Stomach smooth muscle (tissue), 2 donors: Measurements from ENCODE around the gene DNAJB8.

Source experiments
- H3K27ac ChIP-seq: one replicate; pipeline ENCODE4 v1.7.0; 2013; ENCODE audit warnings: mild to moderate bottlenecking, low read length, inconsistent platforms
- H3K27me3 ChIP-seq, 2 donors: one replicate each; pipeline ENCODE4 v1.7.0; 2013; ENCODE audit warnings: low read length in 2 of 2; ENCODE audit not compliant: insufficient read depth in 2 of 2, control insufficient read depth in 1 of 2
- H3K36me3 ChIP-seq, 2 donors: one replicate each; pipeline ENCODE4 v1.7.0; 2013; ENCODE audit warnings: low read length in 2 of 2; ENCODE audit not compliant: control insufficient read depth in 2 of 2, insufficient read depth in 2 of 2
- H3K4me1 ChIP-seq: one replicate; pipeline ENCODE4 v1.7.0; 2013; ENCODE audit warnings: low read length; ENCODE audit not compliant: control insufficient read depth, insufficient read depth
- H3K4me3 ChIP-seq, 2 donors: one replicate each; pipeline ENCODE4 v1.7.0; 2013; ENCODE audit warnings: low read length in 2 of 2
- H3K9ac ChIP-seq, 2 donors: one replicate each; pipeline ENCODE4 v1.7.0; 2013; ENCODE audit warnings: low read length in 2 of 2, mild to moderate bottlenecking in 1 of 2
- H3K9me3 ChIP-seq, 2 donors: one replicate each; pipeline ENCODE4 v1.7.0; 2013; ENCODE audit warnings: low read length in 2 of 2; ENCODE audit not compliant: control insufficient read depth in 2 of 2
- donor health status: healthy.
- donor health status: Pancreatic carcinoma.

Gene DNAJB8

DNA sequence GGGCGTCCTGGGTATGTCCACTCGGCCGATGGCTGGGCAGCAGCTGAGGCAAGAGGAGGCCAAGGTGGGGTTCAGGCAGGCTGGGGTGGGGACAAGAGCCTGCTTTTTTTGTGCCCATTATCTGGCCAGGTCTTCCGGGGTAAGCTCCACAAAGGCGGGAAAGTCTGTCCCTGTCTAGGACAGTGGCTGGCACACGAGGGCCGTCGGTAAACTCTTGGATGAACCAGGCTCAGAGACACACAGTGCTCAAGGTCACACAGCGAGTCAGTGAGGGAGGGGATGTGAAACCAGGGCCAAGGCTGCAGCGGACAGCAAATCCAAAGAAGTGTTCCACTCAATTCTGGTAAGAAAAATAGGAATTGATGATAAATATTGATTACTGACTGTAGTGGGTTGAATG lies 2.9 kb downstream of the DNAJB8 start:
- H3K4me3 ChIP-seq = no peak overlapping the region

DNA sequence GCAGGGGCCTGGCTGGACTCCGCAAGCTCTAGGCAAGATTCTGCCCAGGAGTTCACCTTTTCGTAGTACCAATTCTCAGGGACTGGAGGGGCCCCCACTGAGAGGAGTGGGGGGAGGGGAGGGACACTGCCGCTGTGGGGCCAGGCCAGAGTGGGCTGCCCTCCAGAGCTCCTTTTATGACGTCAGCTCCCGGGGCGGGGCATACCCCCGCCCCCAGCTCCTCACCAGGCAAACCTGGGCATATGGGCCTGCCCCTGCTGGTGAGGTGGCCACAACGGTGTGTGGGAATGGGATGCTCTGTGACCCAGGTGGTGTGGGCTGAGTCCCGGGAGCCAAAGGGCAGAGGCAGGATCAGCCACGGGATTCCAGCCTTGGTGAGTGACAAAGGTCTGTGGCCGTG lies 3.3 kb downstream of the DNAJB8 start:
- Histone ChIP-seq H3K27ac (no peak overlapping the region), H3K4me1 (no peaks in the 10 kb centered on the region), H3K4me3 (no peak overlapping the region), H3K27me3 (peaks cover 9 to 13% of the 10 kb centered on the region in 2 donors), H3K9ac (no peak overlapping the region), H3K36me3 (no peaks in the 10 kb centered on the region), H3K9me3 (no peaks in the 10 kb centered on the region)

More for the DNA sequence above, 2.9 kb downstream of the DNAJB8 start:
- Histone ChIP-seq H3K36me3 (no peaks in the 10 kb centered on the region), H3K27ac (no peak overlapping the region), H3K9me3 (no peaks in the 10 kb centered on the region), H3K27me3 (peaks cover 9 to 13% of the 10 kb centered on the region in 2 donors), H3K9ac (no peak overlapping the region), H3K4me1 (no peaks in the 10 kb centered on the region)

DNA sequence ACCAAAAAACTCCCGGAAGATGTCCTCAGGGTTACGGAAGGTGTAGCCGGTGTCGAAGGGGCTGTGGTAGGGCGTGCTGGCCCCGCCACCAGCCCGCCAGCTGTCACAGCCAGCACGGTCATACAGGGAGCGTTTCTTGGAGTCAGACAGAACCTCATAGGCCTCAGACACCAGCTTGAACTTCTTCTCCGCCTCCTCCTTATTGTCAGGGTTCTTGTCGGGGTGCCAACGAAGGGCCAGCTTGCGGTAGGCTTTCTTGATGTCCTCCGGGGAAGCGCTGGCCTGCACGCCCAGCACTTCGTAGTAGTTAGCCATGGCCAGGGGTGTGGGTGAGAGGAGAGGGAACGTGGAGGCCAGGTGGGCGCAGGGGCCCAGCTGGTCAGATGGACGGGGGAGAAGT lies 3.8 kb downstream of the DNAJB8 start:
- Histone ChIP-seq H3K4me1 (no peaks in the 10 kb centered on the region), H3K27ac (no peak overlapping the region), H3K27me3 (peaks cover 9 to 13% of the 10 kb centered on the region in 2 donors), H3K9ac (no peak overlapping the region), H3K36me3 (no peaks in the 10 kb centered on the region), H3K9me3 (no peaks in the 10 kb centered on the region), H3K4me3 (no peak overlapping the region)

DNA sequence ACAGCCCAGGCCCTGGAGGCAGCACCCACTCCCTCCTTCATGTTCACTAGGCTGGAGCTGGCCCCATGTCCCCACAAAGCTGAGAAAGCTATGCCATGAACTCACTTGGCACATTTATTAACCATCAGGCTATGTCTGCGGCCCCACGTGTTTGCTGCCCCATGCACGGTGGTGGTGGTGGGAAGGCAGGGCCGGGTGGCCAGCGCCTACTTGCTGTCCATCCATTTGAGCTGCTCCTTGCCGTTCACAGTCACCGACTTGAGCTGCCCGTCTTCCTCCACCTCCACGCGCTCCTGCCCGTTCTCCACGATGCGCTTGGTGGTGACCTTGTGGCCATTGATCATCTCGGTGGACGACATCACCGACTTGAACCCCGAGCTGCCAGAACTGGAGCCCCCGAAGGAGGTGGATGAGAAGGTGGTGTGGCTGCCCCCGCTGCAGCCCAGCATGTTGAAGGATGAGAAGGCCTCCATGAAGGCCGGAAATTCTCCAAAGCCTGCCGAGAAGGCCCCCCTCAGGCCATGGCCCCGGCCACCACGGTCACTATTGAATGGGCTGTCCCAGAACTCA lies 4.3 kb downstream of the DNAJB8 start:
- Histone ChIP-seq H3K9me3 (no peaks in the 10 kb centered on the region), H3K27me3 (peaks cover 9 to 12% of the 10 kb centered on the region in 2 donors), H3K4me1 (no peaks in the 10 kb centered on the region), H3K36me3 (no peaks in the 10 kb centered on the region), H3K27ac (no peak overlapping the region), H3K9ac (no peak overlapping the region), H3K4me3 (no peak overlapping the region)

DNA sequence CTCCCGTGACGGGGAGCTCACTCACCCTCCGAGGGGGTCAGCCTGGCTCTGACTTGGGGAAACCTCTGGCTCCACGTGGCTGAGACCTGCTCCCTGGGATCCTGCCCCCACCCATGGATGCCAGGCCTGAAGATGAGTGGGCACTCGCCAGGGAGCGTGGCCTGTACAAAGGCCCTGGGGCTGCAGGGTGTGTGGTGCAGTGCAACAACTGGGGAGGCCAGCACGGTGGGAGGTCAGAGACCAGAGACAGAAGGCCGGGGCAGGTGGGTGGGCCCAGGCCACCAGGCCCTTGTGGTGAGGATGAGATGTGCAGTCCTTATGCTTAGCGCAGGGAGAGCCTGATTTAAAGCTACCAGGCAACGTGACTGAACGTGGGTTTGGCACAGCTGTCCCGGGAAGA lies 5.0 kb downstream of the DNAJB8 start:
- H3K27ac ChIP-seq = no peak overlapping the region
- H3K27me3 ChIP-seq = peaks cover 8 to 9% of the 10 kb centered on the region in 2 donors
- no peaks in the 10 kb centered on the region for H3K9me3 ChIP-seq
- no peak overlapping the region for H3K9ac ChIP-seq
- no peaks in the 10 kb centered on the region for H3K4me1 ChIP-seq
- H3K36me3 ChIP-seq = no peaks in the 10 kb centered on the region
- H3K4me3 ChIP-seq = no peak overlapping the region

DNA sequence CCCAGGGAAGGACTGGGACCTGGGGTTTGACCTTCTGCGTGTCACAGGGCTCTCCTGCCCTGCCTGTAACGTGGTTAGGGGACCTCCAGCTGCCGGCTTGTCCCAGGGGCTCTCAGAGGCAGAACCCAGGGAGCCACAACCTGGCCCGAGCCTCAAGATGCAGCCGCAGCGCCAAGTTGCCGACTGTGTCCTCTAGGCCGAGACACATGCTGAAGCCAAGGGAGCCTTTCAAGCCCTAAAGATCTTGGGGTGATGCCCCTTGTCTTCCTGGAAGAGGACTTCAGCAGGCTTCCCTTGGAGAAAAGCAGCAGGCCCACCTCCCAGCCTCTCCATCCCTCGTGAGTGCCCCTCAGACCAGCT lies 7.2 kb downstream of the DNAJB8 start:
- Histone ChIP-seq H3K4me1 (no peaks in the 10 kb centered on the region), H3K9ac (no peak overlapping the region), H3K36me3 (no peaks in the 10 kb centered on the region), H3K9me3 (no peaks in the 10 kb centered on the region), H3K4me3 (no peak overlapping the region), H3K27ac (no peak overlapping the region), H3K27me3 (peaks cover 16 to 18% of the 10 kb centered on the region in 2 donors)

DNA sequence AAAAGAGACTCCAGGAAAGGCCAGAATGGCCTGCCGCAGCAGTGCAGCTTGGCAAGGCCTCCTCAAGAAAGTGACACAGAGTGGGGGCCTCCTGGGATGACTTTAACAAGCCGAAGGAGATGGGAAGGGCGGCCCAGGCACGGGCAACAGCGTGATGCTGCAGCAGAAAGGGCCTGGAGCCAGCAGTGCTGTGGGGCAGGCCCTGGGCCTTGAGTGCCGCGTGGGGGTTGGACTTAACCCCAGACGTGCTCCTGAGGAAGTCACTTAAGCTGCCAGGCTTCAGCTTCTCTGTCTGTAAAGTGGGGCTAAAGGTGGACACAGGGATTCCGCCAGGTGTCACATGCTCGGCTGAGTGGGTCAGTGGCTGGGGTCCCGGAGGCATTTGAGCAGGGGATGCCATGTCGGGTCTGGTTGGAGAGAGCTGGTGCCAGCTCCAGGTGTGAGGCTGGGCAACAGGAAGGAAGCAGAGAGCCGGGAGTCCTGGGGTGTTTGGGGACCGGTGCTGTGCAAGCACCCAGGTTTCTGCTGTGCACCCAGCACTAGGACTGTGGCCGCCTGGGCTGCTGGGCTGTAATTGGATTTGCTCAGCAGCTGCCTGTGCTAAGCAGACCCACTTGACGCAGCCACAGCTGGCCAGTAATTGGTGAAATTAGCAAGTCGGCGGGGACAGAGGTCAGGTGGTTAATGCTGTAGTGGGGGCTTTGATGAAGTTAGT lies 7.8 kb downstream of the DNAJB8 start:
- Histone ChIP-seq H3K36me3 (no peaks in the 10 kb centered on the region), H3K27ac (no peak overlapping the region), H3K9me3 (no peaks in the 10 kb centered on the region), H3K4me1 (no peaks in the 10 kb centered on the region), H3K9ac (no peak overlapping the region), H3K27me3 (peaks cover 16 to 18% of the 10 kb centered on the region in 2 donors), H3K4me3 (no peak overlapping the region)

DNA sequence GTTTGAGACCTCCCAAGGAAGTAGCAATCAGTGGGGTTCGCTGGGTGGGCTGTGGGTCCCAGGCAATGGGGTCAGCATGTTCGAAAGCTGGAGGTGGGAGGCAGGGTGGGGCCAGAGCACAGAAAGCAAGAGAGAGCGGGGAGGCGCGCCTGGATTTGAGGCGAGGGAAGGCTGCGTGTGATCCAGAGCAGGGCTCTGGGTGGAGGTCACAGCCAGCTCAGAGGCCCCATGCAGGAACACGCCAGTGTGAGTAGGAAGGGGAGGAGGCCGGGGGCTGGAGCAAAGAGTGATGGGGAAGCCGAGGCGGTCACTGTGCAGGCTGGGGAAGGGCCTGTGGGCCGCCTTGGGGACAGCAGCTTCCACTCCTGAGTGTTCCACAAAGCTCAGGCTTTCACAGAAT lies 8.8 kb downstream of the DNAJB8 start:
- Histone ChIP-seq H3K9me3 (no peaks in the 10 kb centered on the region), H3K36me3 (no peaks in the 10 kb centered on the region), H3K4me1 (no peaks in the 10 kb centered on the region), H3K27me3 (peaks cover 17 to 20% of the 10 kb centered on the region in 2 donors), H3K9ac (no peak overlapping the region), H3K27ac (no peak overlapping the region), H3K4me3 (no peak overlapping the region)

DNA sequence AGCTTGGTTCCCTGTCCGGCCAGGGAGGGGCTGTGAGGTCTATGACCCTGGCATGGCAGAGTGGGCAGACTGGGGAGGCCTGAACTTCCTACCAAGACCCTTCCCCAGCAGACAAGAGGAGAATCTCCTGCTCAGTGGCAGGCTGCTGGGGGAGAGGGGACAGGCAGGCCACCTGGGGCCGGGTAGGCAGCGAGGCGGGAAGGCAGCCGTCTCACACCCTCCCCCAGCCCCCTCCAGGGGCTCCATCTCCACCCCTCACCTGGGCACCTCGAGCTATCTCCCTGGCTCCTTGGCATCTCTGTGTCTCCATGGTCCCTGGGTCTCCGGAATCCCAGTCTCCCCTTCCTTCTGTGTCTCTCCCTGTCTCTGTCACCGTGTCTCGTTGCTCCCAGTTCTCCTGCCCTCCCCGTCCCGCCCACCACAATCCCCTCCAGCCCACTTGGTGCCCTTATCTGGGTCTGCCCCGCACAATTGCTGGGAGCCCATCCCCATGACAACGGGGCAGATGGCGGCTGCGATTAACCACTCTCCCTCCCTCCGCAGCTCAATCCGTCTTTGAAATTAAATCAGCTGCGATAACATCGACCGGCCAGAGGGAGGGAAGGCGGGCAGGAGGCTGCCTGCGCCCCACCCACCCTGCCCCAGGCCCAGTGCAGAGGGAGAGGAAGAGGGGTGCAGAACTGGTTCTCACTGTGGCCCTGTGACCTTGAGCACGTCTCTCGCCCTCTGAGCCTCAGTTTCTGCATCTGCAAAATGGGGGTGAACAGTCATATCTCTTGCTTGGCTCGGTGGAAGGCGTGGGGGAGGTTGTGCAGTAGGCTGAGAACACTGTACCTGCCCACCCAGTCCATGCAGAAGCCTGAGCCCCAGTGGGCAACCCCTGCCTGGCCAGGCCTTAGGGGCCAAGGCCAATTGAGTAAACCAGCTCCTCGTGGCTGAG lies 9.6 kb downstream of the DNAJB8 start:
- no peak overlapping the region for H3K4me3 ChIP-seq
- no peak overlapping the region for H3K27ac ChIP-seq
- H3K9me3 ChIP-seq = no peaks in the 10 kb centered on the region
- peaks cover 17 to 23% of the 10 kb centered on the region in 2 donors for H3K27me3 ChIP-seq
- no peak overlapping the region for H3K9ac ChIP-seq
- H3K4me1 ChIP-seq = no peaks in the 10 kb centered on the region
- no peaks in the 10 kb centered on the region for H3K36me3 ChIP-seq

DNA sequence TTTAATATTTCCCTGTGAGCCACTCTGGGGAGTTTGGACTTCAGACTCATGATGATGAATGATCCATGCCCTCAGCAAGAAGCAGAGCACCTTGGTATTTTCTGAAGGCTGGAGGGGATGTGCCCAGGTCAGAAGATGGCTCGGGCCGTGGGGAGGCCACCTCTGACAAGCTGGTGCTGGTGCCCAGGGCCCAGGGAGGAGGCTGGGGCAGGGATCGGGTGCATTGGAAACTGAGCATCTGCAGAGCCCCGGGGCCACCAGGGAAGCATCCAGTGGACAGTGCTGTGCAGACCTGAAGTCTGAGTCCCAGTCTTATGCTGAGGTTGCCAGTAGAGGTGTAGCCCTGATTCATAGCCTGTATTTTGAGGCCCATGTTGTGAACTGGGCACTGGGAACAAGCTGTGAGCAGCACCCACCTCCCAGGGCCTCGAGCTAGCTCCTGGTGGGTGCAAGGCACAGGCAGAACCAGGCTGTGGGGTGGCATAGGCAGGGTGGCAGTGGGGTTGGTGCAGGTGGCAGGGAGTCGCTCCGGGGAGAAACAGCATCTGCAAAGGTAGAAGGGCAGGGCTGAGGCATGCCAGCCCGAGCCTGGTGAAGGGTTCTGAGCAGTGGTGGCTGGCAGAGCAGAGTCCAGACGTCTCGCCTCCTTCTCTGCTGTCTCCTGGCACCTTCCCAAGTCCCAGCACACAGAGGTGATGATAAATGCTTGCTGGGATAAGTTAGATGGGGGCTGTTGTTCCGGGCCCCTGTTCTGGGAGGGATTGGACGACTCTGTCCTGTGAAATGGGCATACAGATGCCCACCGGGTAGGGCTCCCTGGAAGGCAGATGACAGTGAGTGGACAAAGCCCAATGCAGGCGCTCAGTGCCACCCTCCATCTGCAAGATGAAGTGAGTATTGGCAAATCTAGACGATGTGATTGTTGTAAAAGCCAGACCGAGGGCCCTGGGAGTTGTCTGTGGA lies 10.6 kb downstream of the DNAJB8 start:
- H3K9me3 ChIP-seq = no peaks in the 10 kb centered on the region
- H3K4me1 ChIP-seq = no peaks in the 10 kb centered on the region
- H3K27ac ChIP-seq = no peak overlapping the region
- H3K9ac ChIP-seq = no peak overlapping the region
- H3K27me3 ChIP-seq = peaks cover 20 to 25% of the 10 kb centered on the region in 2 donors
- H3K4me3 ChIP-seq = no peak overlapping the region
- no peaks in the 10 kb centered on the region for H3K36me3 ChIP-seq
